Amniotic stem cell (primary cell): ENCODE results near the gene DPP7.

Experiments used
- DNase-seq: peaks from one replicate; lab custom pipeline; 2025; lab: John Stamatoyannopoulos, UW

The DPP7 gene

DNA sequence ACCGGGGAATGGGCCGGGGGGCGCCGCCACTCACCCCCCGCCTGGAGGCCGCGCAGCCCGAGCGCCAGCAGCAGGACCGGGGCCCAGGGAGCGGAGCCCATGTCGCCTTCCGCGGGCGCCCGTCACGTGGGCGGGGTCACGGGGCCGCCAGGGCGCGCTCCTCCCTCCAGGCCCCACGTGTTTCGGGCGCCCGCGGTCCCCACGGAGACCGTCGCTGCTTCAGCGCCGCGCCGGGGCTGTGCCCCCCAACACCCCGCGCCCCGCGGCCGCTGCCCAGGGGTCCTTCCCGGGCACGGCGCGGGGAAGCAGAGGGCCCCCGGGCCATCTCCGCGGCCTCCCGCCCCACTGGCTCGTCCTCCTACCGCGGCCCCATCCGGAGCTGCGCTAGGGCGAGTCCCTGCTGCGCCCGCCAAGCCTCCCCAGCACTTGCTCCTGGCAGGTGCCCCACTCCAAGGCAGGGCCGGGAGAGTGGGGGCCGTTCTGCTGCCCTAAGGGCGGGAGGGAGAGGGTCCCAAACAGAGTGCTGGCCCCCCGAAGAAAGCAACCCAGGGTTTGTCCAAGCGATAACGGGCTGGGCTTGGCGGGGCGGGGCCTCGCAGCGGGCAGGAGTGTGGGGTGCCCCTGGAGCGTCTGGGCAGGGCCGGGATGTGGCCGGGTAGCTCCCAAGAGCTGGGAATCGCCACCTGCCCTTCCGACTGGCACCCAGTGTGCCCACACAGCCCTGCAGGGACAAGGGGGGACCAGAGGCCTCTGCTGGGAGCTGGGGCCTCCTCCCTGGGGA lies at the start of gene DPP7:
DPP7 (minus strand) TSS at position 121 of the 781 bp plus-strand sequence; CDS start at position 101, 20 bp downstream.
- DNase-seq = no peak

DNA sequence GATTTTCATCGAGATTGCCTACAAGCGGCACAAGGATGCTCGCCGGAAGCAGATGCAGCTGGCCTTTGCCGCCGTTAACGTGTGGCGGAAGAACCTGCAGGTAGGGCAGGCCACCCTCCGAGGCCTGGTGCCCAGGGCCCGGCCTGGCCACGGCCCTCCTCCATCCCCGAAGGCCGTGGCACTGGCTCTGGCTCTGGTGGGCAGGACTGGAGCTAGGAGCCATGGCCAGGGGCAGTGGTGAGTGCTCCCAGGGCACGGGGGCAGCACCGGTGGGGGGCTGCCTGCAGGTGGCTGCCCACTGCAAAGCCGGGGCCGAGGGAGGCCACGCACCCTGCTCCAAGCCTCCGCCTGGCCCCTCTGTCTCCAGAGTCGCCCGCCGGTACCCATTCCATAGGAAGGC lies 49.3 kb upstream of the DPP7 start:
- DNase-seq = no peak

DNA sequence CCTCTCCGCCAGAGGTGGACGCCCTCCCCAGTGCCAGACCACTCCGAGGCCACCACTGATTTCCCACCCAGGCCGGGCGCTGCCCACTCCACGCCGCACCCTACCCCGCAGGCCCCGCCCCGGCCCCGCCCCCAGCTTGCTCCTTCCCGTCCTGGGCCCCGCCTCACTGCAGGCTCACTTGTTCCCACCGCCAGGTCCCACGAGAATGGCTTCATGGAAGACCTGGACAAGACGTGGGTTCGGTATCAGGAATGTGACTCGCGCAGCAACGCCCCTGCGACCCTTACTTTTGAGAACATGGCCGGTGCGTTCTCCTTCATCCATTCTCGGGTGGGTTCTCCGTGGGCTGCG lies 48.8 kb upstream of the DPP7 start:
- DNase-seq = no peak

DNA sequence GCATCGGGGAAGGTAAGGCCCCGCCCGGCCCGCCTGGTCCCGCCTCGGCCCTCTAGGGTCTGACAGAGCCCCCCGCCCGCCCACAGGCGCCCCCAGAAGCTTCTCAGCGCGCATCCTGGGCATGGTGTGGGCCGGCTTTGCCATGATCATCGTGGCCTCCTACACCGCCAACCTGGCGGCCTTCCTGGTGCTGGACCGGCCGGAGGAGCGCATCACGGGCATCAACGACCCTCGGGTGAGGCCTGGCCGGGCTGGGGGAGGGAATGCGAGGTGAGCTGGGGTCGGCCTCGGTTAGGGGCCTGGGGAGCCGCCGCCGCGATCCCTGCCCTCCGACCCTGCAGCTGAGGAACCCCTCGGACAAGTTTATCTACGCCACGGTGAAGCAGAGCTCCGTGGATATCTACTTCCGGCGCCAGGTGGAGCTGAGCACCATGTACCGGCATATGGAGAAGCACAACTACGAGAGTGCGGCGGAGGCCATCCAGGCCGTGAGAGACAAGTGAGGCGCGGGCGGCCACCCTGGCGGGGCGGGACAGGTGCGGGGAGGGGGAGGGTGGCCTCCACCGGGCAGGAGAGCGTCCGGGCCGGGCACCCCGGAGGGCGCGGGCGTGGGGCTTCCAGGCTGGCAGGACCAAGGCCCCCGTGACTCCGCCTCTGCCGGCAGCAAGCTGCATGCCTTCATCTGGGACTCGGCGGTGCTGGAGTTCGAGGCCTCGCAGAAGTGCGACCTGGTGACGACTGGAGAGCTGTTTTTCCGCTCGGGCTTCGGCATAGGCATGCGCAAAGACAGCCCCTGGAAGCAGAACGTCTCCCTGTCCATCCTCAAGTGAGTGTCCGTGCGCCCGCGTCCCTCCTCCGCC lies 48.2 kb upstream of the DPP7 start:
- no peak for DNase-seq

DNA sequence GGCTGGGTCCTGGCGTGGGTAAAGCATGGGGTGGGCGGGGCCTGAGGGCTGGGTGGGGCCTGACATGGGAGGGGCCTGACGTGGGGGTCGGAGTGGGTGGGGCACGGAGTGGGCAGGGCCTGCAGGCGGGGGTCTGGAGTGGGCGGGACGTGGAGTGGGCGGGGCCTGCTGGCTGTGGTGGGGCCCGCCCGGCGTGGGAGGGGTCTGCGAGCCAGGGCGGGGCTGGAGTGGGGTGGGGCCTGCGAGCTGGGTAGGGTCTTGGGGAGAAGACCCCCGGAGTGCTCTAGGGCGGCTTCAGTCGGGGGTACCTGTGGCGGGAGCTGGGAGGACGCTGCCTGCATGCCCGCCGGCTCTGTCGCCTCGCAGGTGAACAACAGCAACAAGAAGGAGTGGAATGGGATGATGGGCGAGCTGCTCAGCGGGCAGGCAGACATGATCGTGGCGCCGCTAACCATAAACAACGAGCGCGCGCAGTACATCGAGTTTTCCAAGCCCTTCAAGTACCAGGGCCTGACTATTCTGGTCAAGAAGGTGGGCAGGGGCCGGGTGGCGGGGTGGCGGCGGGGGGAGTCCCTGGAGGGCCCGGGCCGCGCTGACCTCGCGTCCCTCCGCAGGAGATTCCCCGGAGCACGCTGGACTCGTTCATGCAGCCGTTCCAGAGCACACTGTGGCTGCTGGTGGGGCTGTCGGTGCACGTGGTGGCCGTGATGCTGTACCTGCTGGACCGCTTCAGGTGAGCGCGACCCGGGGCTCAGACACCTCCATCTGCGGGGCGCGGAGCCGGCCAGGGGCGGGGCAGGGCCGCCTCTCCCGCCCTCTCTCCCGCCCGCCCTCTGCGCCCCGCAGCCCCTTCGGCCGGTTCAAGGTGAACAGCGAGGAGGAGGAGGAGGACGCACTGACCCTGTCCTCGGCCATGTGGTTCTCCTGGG lies 47.3 kb upstream of the DPP7 start:
- no peak for DNase-seq

GRCh38 chr9:137160716-137161557 lies 46.4 kb upstream of the DPP7 start:
- no peak for DNase-seq

DNA sequence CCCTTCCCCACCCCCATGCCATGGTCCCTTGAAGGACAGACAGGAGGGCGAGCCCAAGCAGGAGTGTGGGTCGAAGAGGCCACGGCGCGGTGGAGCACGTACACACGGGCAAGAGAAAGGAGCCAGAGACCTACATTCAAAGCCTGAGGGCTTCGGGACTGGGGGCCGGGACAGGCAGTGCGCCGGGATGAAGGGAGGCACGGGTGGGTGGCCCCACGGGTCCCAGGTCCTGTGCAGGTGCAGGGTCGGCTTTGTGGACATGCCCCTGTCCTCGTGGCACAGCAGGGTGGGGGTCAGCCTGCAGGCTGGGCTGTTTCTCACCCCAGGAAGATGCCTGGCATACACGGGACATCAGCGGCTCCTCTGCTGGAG lies 45.5 kb upstream of the DPP7 start:
- no peak for DNase-seq

DNA sequence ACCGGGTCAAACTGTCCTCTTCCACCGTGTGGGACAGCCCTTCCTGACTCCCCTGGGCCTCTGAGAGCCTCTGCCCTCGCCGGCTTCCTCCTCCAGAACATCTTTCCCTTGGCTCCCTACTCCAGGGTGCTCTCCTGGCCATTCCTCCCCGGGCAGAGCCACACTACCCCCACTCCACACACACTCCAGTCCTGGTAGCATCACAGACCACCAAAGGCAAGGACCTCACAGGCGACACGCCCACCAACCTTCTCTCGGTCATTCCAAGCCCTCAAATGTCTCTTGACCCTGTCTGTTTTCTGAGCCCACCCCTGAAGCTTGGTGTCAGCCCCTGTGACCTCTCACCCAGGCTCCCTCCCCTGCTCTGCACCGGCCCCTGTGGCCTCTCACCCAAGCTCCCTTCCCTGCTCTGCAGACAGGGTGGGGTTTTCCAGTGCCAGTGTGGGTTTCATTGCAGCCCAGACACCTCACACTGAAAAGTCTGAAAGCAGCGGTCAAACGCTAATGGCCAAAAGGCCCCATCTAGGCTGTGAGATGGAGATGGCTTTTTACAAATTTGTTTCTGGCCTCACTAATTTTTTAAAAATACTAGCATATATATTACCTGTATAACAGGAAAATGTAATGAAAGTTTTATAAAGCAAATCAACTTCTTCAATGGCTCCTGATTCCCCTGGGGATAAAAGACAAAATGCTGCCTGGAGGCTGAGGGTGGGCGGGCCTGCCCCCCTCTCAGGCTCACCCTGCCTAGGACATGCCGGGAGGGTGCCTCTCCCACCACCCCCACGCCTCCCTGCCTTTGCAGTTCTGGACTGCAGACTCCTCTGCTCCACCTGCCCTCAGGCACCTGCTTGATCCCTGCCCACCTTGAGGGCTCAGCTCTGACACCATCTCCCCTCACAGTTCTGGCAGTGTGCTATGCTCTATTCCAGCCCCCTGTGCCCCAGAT lies 44.8 kb upstream of the DPP7 start:
- DNase-seq = no peak

- DNase-seq = no peak
Measured at GRCh38 chr9:137158625-137159024, 44.1 kb upstream of the DPP7 start.

DNA sequence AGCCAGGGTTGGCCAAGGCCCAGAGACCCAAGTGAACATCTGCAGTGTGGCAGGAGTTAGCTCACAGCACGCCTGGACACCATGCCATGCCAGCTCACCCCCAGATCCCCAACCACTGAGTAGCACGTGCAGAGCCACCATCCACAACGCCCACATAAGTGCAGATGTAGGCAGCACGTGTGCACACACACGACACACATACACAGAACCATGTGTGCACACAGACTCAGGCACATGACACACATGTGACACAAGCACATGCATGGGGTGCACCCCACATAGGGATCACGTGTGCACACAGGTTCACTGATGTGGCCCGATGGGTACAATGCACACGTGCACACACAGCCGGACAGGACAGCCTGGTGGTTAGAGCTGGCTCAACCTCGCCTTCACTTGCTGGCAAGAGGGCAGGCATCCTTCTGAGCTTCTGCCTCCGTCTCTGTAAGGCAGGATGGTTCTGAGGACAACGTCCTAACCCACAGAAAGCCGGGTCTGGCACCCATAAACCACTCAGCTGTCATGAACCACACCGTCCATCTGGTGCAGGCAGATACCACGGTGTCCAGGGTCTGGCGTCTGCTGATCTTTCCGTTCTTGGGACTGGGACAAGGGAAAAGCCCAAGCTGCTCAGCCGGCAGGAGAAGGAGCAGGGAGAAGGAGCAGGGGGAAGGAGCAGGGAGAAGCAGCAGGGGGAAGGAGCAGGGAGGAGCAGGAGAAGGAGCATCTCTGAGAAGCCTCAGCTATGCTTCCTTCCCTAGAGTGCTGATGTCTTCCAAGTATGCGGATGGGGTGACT lies 43.3 kb upstream of the DPP7 start:
- DNase-seq = no peak

GRCh38 chr9:137156567-137157375 lies 42.2 kb upstream of the DPP7 start:
- DNase-seq = no peak

DNA sequence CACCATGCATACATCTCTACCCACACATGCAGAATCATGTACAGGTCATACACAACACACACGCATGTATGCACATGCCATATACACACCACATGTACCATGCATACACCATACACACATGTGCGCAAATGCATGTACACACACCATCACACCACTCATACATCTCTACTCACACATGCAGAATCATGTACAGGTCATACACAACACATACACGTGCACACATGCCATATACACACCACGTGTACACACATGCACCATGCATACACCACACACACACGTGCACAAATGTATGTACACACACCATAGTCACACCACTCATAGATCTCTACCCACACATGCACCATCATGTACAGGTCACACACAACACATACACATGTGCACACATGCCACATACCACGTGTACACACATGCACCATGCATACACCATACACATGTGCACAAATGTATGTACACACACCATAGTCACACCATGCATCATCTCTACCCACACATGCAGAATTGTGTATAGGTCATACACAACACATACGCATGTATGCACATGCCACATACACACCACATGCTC lies 38.4 kb upstream of the DPP7 start:
- DNase-seq = no peak

GRCh38 chr9:137150617-137151457 lies 36.3 kb upstream of the DPP7 start:
- no peak for DNase-seq

- no peak for DNase-seq
Measured at GRCh38 chr9:137149942-137150616, 35.5 kb upstream of the DPP7 start.

DNA sequence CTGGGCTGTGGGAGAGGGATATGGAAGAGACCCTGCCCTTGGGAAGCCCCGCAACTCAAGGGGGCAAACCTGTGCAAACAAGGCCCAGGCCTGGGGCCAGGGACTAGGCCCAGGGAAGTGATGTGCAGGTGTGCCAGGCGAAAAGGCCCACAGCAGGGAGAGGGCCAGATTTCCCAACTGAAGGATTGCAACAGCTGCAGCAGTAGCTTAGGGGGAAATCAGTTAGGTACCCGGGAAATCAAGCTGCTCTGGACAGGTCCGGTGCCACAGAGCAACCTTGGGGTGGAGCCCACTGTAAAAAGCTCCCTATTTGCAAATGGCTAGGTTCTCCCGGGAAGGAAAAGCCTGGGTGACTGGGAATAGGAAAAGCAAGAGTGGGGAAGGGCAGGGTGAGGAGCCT lies 34.8 kb upstream of the DPP7 start:
- DNase-seq = no peak

DNA sequence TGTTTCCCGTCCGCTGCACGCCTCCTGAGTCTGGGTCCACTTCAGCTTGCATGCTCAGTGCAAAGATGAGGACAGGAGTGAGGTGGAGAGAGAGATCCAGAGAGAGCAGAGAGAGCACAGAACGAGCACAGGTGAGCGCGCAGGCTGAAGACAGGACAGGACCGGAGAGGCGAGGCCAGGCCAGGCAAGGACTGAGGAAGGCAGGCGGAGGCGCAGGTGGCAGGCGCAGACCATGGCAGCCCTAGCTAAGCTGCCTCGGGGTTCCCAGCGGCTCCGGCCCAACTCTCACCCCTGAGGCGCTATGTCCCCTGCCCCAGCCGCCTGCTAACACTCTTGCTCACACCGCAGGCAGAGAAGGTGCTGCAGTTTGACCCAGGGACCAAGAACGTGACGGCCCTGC lies 34.1 kb upstream of the DPP7 start:
- DNase-seq = no peak

DNA sequence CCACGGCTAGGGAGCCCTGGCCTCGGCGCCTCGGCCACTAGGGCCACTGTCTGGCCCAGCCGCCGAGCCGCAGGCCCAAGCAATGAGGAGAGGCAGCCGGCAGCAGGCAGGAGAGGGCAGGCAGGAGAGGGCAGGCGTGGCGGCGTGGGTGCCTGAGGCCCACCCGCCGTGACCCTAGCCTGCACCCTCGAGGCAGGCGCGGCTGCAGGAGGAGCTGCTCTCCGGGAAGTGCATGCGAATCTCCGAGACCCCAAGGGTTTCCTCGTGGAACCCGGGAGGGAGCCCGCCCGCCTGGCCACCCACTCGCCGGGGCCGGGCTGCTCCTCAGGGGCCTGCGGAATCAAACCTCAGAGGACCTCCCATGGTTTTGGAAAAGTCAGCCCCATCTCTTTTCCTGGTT lies 33.7 kb upstream of the DPP7 start:
- DNase-seq = no peak
